GM18499 (cell line): ENCODE data around the gene SCYGR5.
"Not testable (repeated sequence)": the region's sequence is repeated elsewhere in the genome, so short reads cannot be mapped to it uniquely, and the experiment has no call there.

Experiments
- ATAC-seq: cut with Tn5 transposase; IDR thresholded peaks from one replicate; pipeline ENCODE4 v1.9.1; 2021; ENCODE audit warnings: moderate number of reproducible peaks; ENCODE audit not compliant: insufficient read depth, unreplicated experiment

Gene SCYGR5

DNA sequence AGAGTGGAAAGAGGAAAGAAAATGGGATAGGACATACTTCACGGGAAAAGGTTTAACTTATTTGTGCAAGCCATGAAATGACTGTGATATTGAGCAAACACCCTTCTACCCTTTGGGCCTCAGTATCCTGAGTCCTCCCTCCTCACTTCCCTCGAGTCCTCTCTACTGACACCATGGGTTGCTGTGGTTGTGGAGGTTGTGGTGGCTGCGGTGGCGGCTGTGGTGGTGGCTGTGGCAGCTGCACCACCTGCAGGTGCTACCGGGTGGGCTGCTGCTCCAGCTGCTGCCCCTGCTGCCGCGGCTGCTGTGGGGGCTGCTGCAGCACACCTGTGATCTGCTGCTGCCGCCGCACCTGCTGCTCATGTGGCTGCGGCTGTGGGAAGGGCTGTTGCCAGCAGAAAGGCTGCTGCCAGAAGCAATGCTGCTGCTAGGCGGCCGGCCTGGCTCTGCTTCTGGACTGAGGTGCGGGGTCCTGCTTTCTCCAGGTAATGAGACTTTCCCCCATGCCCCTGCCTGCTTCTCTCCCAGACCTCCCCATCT lies at the start of gene SCYGR5:
TSS of gene SCYGR5 (plus strand) at position 174 of the 540 bp plus-strand sequence. CDS start at position 174, 0 bp downstream.
- ATAC-seq: not testable (repeated sequence)

DNA sequence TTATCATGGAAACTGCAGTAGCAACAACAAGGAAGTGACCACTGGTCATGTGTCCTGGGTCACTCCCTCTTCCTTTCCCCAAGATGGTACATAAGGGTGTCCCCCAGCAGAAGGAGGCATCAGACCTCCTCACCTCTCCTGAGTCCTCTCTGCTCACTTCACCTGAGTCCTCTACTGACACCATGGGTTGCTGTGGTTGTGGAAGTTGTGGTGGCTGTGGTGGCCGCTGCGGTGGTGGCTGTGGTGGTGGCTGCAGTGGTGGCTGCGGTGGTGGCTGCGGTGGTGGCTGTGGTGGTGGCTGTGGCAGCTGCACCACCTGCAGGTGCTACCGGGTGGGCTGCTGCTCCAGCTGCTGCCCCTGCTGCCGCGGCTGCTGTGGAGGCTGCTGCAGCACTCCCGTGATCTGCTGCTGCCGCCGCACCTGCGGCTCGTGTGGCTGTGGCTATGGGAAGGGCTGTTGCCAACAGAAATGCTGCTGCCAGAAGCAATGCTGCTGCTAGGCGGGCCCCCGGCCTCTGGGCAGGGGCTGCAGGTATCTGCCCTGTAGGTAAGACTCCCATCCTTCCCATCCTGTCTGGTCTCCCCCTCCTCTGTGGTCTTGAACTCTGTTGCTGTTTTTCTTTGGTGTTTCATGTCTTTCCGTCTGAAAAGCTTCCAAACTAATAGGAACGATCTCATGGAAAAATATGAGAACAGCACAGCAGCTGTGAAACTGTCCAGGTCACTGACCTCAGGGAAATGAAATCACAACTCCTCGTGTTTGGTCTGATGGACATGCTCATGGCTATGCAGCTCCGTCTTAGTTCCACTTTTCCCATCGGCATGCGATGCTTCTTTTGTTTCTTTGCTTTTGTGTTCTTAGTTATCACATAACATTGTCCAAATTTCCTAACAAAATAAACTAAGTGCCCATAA lies 49.0 kb upstream of the SCYGR5 start, which contains the start of gene SCYGR4:
TSS of gene SCYGR4 (plus strand) at position 183 of the 915 bp plus-strand sequence. CDS start at position 183, 0 bp downstream.
- ATAC-seq: no peak

DNA sequence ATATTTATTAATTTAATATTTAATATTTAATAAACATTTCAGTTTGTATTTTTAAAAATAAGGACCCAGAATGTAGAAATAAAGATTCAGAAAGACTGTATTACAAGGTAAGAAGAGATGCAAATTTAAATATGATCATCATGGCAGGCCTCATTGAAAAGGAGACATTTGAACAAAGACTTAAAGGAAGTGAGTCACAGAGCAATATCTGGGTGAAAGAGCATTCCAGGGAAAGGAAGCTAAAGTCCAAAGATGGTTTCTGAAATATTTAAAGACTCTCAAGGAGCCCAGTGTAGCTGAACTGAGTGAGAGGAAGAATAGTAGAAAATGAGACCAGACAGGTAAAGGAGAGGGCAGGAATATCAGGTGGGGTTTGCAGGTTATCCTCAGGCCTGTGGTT lies 43.4 kb upstream of the SCYGR5 start:
- no peak for ATAC-seq

DNA sequence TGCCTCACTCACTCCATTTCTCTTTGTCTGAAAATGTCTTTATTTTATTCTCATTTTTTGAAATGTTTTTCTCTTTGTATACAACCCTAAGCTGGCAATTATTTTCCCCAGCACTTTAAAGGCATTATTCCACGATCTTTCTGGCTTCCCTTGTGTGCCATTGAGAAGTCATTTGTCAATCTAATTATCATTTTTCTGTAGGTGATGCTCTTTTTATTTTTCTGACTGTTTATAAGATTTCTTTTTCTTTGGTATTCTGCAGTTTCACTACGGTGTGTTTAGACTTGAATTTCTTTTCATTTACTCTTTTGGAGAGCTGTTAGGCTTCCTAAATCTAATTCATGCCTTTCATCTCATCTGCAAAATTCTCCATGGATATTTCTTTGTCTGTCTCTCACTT lies 41.2 kb upstream of the SCYGR5 start:
- no peak for ATAC-seq

DNA sequence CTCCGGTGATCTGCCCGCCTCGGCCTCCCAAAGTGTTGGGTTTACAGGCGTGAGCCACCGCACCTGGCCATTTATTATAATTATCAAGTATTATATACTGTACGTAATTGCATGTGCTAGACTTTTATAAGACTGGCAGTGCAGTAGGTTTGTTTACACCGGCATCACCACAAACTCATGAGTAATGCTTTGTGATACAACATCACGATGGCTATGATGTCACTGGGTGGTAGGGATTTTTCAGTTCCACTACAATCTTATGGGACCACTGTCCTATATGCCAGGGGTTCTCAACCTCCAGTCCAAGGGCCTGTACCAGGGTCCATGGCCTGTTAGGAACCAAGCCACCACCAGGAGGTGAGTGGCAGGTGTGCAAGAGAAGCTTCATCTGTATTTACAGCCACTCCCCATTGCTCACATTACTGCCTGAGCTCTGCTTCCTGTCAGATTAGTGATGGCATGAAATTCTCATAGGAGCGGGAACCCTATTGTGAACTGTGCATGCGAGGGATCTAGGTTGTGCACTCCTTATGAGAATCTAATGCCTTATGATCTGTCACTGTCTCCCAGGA lies 39.9 kb upstream of the SCYGR5 start:
- no peak for ATAC-seq

GRCh38 chr2:227627769-227628168 lies 38.8 kb upstream of the SCYGR5 start:
- peak; percentile 87 for ATAC-seq

- no peak for ATAC-seq
Observed at GRCh38 chr2:227629435-227629834, 37.2 kb upstream of the SCYGR5 start.

GRCh38 chr2:227630322-227630721 lies 36.3 kb upstream of the SCYGR5 start:
- ATAC-seq: no peak

GRCh38 chr2:227632827-227633226 lies 33.8 kb upstream of the SCYGR5 start:
- no peak for ATAC-seq

GRCh38 chr2:227634201-227634600 lies 32.4 kb upstream of the SCYGR5 start:
- no peak for ATAC-seq

DNA sequence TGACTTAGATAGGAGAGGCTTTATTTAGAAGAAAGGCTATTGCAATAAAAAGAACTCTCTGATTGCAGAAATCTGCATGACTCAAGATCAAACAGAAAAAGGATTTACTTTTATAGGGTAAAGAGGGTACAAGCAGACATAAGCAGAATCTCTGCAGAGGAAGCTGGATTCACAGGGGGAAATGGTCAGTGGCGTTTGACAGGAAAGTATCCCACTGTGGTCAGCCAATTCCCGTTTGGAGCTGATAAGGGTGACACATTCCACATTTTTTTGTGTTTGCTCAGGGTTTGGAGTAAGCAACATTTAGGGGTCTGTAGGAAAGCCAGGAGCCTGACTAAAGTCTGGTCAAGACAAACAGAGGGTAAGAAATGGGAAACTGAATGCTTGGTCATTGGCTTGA lies 23.9 kb upstream of the SCYGR5 start:
- ATAC-seq: no peak

DNA sequence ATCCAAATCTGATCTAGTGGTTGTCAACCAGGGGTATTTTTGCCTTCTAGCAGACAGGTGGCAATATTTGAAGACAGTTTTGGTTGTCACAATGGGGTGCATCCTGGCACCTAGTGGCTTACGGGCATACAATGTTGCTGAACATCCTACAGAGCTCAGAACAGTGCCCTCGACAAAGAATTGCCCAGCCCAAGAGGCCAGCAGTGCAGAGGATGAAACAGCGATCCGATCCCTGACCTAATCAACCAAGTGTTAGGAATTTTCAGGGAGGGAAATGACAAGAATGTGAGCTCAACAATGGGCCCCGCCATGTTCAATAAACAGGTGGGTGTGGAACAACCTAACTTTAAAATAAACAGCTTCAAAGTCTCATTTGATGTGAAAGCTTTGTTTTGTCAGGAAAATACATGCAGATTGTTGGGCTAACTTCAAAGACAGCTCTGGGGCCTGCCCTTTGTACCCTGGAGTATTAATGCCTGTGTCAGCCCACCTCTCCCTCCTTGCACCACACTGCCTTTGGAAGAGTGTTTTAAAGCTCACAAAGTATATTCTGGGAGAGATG lies 22.5 kb upstream of the SCYGR5 start:
- no peak for ATAC-seq

DNA sequence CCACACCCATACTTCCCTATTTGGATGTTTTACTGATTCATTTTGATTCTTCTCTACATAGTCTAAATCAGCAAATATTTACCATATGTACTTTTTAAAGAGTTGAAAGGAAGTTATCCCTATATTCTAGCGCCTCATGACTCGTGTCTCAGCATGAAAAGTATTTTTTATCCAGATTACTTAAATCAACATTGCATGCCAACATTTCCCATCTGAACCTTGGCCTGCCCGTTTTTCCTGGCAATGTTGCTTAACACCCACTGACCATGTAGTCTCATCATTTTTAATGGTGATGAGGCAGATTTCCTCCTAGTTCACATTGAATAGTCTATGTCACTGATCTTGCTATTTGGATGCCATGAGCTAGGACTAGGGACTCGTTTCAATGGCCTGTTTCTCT lies 13.2 kb upstream of the SCYGR5 start:
- no peak for ATAC-seq

GRCh38 chr2:227654426-227654825 lies 12.2 kb upstream of the SCYGR5 start:
- no peak for ATAC-seq

DNA sequence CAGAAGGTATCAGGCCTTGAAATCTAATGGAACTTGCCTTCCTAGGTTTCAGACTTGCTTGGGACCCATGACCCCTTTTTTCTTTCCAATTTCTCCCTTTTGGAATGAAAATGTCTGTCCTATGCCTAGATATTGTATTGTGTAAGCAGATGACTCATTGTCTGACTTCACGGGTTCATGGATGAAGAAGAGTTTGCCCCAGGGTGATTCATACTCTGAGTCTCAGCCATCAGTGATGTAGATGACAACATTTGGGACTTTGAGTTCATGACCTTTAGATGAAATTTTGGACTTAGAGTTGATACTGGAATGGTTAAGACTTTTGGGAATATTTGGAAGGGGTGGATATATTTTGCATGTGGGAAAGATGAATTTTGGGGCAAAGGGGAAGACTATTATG lies 11.2 kb upstream of the SCYGR5 start:
- ATAC-seq: no peak

DNA sequence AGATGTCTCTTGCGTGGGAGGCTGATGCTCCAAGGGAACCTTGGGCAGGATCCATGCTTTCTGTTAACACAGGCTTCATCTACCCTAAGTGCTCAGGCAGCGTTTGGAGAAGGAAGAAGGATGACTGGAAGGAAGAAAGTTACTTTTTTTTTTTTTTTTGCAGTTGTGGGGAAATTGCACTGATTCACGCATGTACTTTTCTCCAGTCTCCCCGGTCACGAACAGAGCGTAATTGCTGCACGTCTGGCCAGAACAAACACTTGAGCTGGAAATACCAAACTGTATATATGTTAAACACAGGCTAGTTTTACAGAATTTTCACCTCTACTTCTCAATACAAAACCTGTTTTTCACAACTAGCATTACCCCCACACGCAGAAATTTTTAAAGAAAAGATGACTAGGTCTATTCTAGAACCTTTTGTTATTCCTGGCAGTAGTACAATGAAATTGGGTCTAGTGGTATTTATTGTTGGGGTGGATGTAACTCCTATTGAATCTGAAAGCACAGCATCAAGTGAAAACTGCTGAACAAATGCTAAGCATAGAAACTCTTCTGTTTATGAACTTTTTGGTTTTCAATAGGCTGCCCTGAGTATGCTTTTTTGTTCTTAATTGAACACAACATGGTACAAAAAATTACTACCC lies 9.3 kb upstream of the SCYGR5 start:
- no peak for ATAC-seq

GRCh38 chr2:227661025-227661649 lies 5.5 kb upstream of the SCYGR5 start:
- no peak for ATAC-seq

GRCh38 chr2:227661827-227662226 lies 4.8 kb upstream of the SCYGR5 start:
- no peak for ATAC-seq

DNA sequence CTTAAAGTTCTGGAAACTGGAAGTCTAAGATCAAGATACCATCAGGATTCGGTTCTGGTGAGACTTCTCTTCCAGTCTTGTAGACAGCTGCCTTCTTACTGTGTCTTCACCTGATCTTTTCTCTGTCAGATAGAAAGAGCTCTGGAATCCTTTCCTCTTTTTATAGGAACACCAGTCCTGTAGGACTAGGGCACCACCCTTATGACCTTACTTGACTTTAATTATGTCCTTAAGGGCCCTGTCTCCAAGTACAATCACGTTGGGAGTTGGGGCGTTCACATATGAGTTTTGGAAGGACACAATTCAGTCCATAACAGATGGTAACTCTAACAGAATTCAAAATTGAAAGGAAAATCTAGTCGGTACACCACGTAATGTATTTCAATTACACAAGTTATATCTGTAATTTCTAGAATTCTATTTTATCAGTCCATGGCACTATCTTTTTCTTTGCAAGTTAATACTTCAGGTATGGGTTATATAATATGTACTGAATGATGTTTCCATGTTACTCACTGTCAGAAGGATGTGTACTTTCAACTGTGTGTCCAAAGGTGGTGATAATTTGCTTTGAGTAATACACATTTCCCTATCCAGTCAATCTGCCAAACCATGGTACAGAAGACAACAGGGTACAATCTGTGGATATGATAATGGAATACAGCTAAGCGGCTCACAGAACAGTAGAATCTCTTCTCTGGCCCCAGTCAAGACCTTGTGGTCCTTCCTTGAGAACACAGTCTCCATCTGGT lies 1.2 kb upstream of the SCYGR5 start:
- ATAC-seq: no peak
